AG04450 (cell line): ENCODE data around the gene CDCP1. TPM values are rescaled to one million over a fixed set of nuclear protein-coding genes. Genes with fewer than 3 reads are reported as not detected.

Experiments
- CTCF ChIA-PET: fragments of 300-600, 350-600 bp; formaldehyde crosslinking; extraction: SDS; loops from one replicate; lab custom pipeline; 2022; ENCODE audit warnings: antibody characterized with exemption, inconsistent platforms; lab: Charles Lee
- POLR2A ChIA-PET: fragments of 350-600 bp; formaldehyde crosslinking; extraction: SDS; loops from one replicate; lab custom pipeline; 2021; ENCODE audit warnings: antibody characterized with exemption, inconsistent platforms; lab: Yijun Ruan, JAX
- DNase-seq: peaks from one replicate; pipeline ENCODE4 v3.0.0-alpha.2; 2011; ENCODE audit warnings: low read depth, low spot score
- H3K27ac ChIP-seq: one replicate; pipeline ENCODE4 v1.5.1; 2012; ENCODE audit warnings: low read depth, low read length, control low read depth
- H3K27me3 ChIP-seq: one replicate; pipeline ENCODE4 v1.6.0; 2012; ENCODE audit warnings: low read length; ENCODE audit not compliant: control insufficient read depth, insufficient read depth
- H3K4me3 ChIP-seq: 2 replicates; pipeline ENCODE4 v1.5.1; 2011; ENCODE audit warnings: mild to moderate bottlenecking, low read depth, low read length, control low read depth
- H3K9me3 ChIP-seq: 2 replicates; pipeline ENCODE4 v1.5.1; 2012; ENCODE audit warnings: low read length; ENCODE audit not compliant: control insufficient read depth, insufficient read depth
- CTCF ChIP-seq: IDR thresholded peaks from 2 replicates; pipeline ENCODE4 v1.5.1; 2011; ENCODE audit warnings: low read depth, low read length, control low read depth, inconsistent platforms
- polyA plus RNA-seq: library from polyadenylated mRNA; depleted of rRNA; stranded (reverse); fragments of >200 nt; gene quantifications from 2 replicates; pipeline ENCODE4 v1.2.3, GENCODE V29; 2011

CDCP1 gene
- polyA plus RNA-seq, 1 experiment, result 13.6 TPM

GRCh38 chr3:45179163-45179562, 33.0 kb upstream of the CDCP1 start:
- CTCF ChIA-PET, result no interaction called here
- no peak for TF ChIP-seq CTCF
- Histone ChIP-seq H3K27me3 (no peaks in the 10 kb centered on the region), H3K27ac (no peak overlapping the region), H3K4me3 (no peak overlapping the region), H3K9me3 (no peaks in the 10 kb centered on the region)
- no peak for DNase-seq
- POLR2A ChIA-PET, result interaction anchor here (1.7 kb wide), 1 partner anchor 11 kb away, joined by 4 read pairs; no protein-coding TSS in a partner anchor

GRCh38 chr3:45178183-45179023, 32.2 kb upstream of the CDCP1 start:
- Histone ChIP-seq H3K9me3 (no peaks in the 10 kb centered on the region), H3K27ac (peak overlapping the region; percentile 25), H3K4me3 (no peak overlapping the region), H3K27me3 (no peaks in the 10 kb centered on the region)
- ChIA-PET CTCF (interaction anchor here (0.6 to 1.2 kb wide), 2 partner anchors 32 to 37 kb away, joined by 3 to 5 read pairs; no protein-coding TSS in a partner anchor), POLR2A (interaction anchor here (0.6 to 1.7 kb wide), 4 partner anchors 11 to 174 kb away, joined by 3 to 4 read pairs (median 4); no protein-coding TSS in a partner anchor)
- no peak for DNase-seq
- TF ChIP-seq CTCF, result no peak

- no peak for DNase-seq
- TF ChIP-seq CTCF, result no peak
- Histone ChIP-seq H3K27me3 (no peaks in the 10 kb centered on the region), H3K4me3 (no peak overlapping the region), H3K9me3 (no peaks in the 10 kb centered on the region), H3K27ac (no peak overlapping the region)
- ChIA-PET POLR2A (no interaction called here), CTCF (interaction anchor here (0.9 to 1.6 kb wide), 4 partner anchors 33 to 139 kb away, joined by 3 read pairs; no protein-coding TSS in a partner anchor)
Measured at GRCh38 chr3:45176912-45177311, 30.7 kb upstream of the CDCP1 start.

- ChIA-PET CTCF (no interaction called here), POLR2A (no interaction called here)
- Histone ChIP-seq H3K9me3 (no peaks in the 10 kb centered on the region), H3K27ac (no peak overlapping the region), H3K27me3 (no peaks in the 10 kb centered on the region), H3K4me3 (no peak overlapping the region)
- TF ChIP-seq CTCF, result no peak
- DNase-seq, result no peak
Measured at GRCh38 chr3:45174234-45174633, 28.1 kb upstream of the CDCP1 start.

- H3K27me3 ChIP-seq, result no peaks in the 10 kb centered on the region
- H3K4me3 ChIP-seq, result no peak overlapping the region
- ChIA-PET CTCF (no interaction called here), POLR2A (no interaction called here)
- no peak for DNase-seq
- no peak overlapping the region for H3K27ac ChIP-seq
- no peaks in the 10 kb centered on the region for H3K9me3 ChIP-seq
- TF ChIP-seq CTCF, result no peak
Measured at GRCh38 chr3:45173776-45174175, 27.6 kb upstream of the CDCP1 start.
